GM23248 (cell line): ENCODE measurements around the gene USP17L17. TPM values are rescaled to one million over a fixed set of nuclear protein-coding genes. Genes with fewer than 3 reads are reported as not detected.
"Not testable (repeated sequence)": the region's sequence is repeated elsewhere in the genome, so short reads cannot be mapped to it uniquely, and the experiment has no call there.

Experiments
- DNase-seq: peaks from one replicate; pipeline ENCODE4 v3.0.0-alpha.2; 2015
- H2AFZ ChIP-seq: fragments of 200-600 bp; sonication (generic); 2 replicates; pipeline ENCODE4 v1.6.1; 2016; ENCODE audit warnings: antibody characterized with exemption
- H3F3A ChIP-seq: fragments of 200-600 bp; sonication (generic); 2 replicates; pipeline ENCODE4 v1.6.1; 2016; ENCODE audit warnings: mild to moderate bottlenecking, antibody characterized with exemption, mixed run types; ENCODE audit not compliant: insufficient read depth
- H3K27ac ChIP-seq: fragments of 200-600 bp; sonication (generic); 2 replicates; pipeline ENCODE4 v1.5.1; 2016; ENCODE audit warnings: mild to moderate bottlenecking
- H3K27me3 ChIP-seq: fragments of 200-600 bp; sonication (generic); replicated peaks from 2 replicates; pipeline ENCODE4 v1.6.1; 2016; ENCODE audit warnings: mild to moderate bottlenecking; ENCODE audit not compliant: insufficient read depth
- H3K36me3 ChIP-seq: fragments of 200-600 bp; sonication (generic); 2 replicates; pipeline ENCODE4 v1.6.1; 2016; ENCODE audit warnings: low read depth, mild to moderate bottlenecking
- H3K4me1 ChIP-seq: fragments of 200-600 bp; sonication (generic); 2 replicates; pipeline ENCODE4 v1.6.1; 2016; ENCODE audit warnings: mild to moderate bottlenecking; ENCODE audit not compliant: insufficient read depth
- H3K4me2 ChIP-seq: fragments of 200-600 bp; sonication (generic); one replicate; pipeline ENCODE4 v1.6.1; 2016; ENCODE audit warnings: mild to moderate bottlenecking; ENCODE audit not compliant: unreplicated experiment
- H3K4me3 ChIP-seq: fragments of 200-600 bp; sonication (generic); 2 replicates; pipeline ENCODE4 v1.5.1; 2016; ENCODE audit warnings: mild to moderate bottlenecking
- H3K79me2 ChIP-seq: fragments of 200-600 bp; sonication (generic); 2 replicates; pipeline ENCODE4 v1.6.1; 2016; ENCODE audit warnings: mild to moderate bottlenecking; ENCODE audit not compliant: insufficient read depth
- H3K9ac ChIP-seq: fragments of 200-600 bp; sonication (generic); 2 replicates; pipeline ENCODE4 v1.6.1; 2016; ENCODE audit warnings: mild to moderate bottlenecking
- H3K9me2 ChIP-seq: fragments of 200-600 bp; sonication (generic); 2 replicates; pipeline ENCODE4 v1.6.1; 2016; ENCODE audit warnings: mixed run types, mild to moderate bottlenecking, moderate library complexity; ENCODE audit not compliant: insufficient read depth
- H3K9me3 ChIP-seq: fragments of 200-600 bp; sonication (generic); one replicate; pipeline ENCODE4 v1.6.1; 2017; ENCODE audit warnings: low read depth
- H4K20me1 ChIP-seq: fragments of 200-600 bp; sonication (generic); 2 replicates; pipeline ENCODE4 v1.6.0; 2016; ENCODE audit not compliant: insufficient read depth
- WGBS, 2 experiments: methylation state at CpG; one replicate each; pipeline ENCODE4 v1.1.6; 2015 to 2017; ENCODE audit warnings: low lambda C conversion rate in 2 of 2, low coverage in 1 of 2; ENCODE audit errors: missing lambda C conversion rate in 2 of 2; 5-methylcytosine and 5-hydroxymethylcytosine counted together
- in situ Hi-C: fragments of 300-500 bp; cut with MboI; formaldehyde crosslinking; loops from 2 replicates; pipeline ENCODE4 v1.15.0; 2020
- polyA plus RNA-seq: library from polyadenylated mRNA; unstranded; fragments of >200 nt; fragmentation: Nextera tagmentation; extraction: Ambion mirVana; gene quantifications from 2 replicates; pipeline ENCODE4 v1.2.1, GENCODE V29; 2016
- total RNA-seq: library from RNA; depleted of rRNA; stranded (reverse); fragments of >200 nt; shearing (Covaris generic); gene quantifications from 2 replicates; pipeline ENCODE4 v1.2.3, GENCODE V29; 2014; rRNA removed

USP17L17 gene
- total RNA-seq: not detected in 2 replicates
- polyA plus RNA-seq: not detected in 2 replicates

DNA sequence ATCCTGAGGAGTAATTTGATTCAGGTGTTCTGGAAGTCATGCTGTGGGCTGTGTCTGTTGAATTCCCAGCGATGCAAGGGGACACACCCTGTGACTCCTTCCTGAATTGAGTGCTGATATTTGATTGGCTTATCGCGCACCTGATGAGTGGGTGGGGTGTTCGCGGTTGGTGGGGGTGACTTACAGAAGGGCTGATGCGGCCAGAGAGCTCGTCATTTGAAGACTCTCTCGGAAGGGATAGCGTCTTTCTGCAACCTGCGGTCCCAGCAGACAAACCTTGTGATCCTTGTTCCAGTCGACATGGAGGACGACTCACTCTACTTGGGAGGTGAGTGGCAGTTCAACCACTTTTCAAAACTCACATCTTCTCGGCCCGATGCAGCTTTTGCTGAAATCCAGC, at the start of gene USP17L17:
TSS of gene USP17L17 (plus strand) at position 301 of the 400 bp plus-strand sequence. CDS start at position 301, 0 bp downstream.
- H2AFZ ChIP-seq, in situ Hi-C loops, H3K9ac ChIP-seq, H3K27me3 ChIP-seq, H3F3A ChIP-seq, H3K4me2 ChIP-seq, DNase-seq, H3K9me3 ChIP-seq, H3K36me3 ChIP-seq, H3K9me2 ChIP-seq, H3K79me2 ChIP-seq, H3K4me1 ChIP-seq, H3K4me3 ChIP-seq, H3K27ac ChIP-seq, H4K20me1 ChIP-seq: not testable (repeated sequence)
- 61 to 67% methylated on average over 12 of the region's 14 CpGs for WGBS, 2 experiments

- not testable (repeated sequence) for H3K9me3 ChIP-seq, H3K27ac ChIP-seq, H3K4me3 ChIP-seq
Observed at GRCh38 chr4:9210357-9210756, 33.3 kb upstream of the USP17L17 start, which contains the start of gene USP17L10. USP17L10 (plus strand) TSS chr4:9210657; CDS start chr4:9210657, 0 bp downstream.

DNA sequence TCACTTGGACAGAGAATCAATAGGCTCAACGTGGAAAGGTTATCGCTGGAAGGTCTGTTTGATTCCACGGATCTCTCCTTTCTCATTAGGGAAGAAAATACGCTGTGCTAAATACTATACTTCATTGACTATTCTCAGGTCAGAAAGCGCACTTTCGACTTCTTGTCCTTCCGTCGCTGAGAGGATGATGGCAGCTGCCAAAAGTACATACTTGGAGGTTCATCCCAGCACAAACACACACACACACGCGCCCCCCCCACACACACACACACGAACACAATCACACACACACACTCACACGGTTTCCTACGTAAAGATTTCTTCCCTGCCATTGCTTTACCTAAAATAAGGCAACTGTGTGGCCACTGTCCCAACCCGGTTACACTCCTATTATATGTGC, 29.0 kb upstream of the USP17L17 start:
- H4K20me1 ChIP-seq, H3K9me2 ChIP-seq, H3K79me2 ChIP-seq, H3K27ac ChIP-seq, H2AFZ ChIP-seq, H3K4me3 ChIP-seq, H3K27me3 ChIP-seq, H3K9me3 ChIP-seq, H3K9ac ChIP-seq, DNase-seq, in situ Hi-C loops, H3K4me2 ChIP-seq, H3K36me3 ChIP-seq, H3K4me1 ChIP-seq, H3F3A ChIP-seq: not testable (repeated sequence)
- WGBS, 2 experiments: 49 to 59% methylated on average over 9 to 12 of the region's 14 CpGs

More at GRCh38 chr4:9210357-9210756, 33.3 kb upstream of the USP17L17 start, which contains the start of gene USP17L10:
- in situ Hi-C loops, DNase-seq, H3K4me1 ChIP-seq, H2AFZ ChIP-seq, H3K79me2 ChIP-seq, H3K9ac ChIP-seq, H3K9me2 ChIP-seq, H3K36me3 ChIP-seq, H3K4me2 ChIP-seq, H3K27me3 ChIP-seq, H4K20me1 ChIP-seq, H3F3A ChIP-seq: not testable (repeated sequence)
- WGBS, 2 experiments: no CpG with 5 or more reads among the region's 13 CpGs

- in situ Hi-C loops, H3K4me3 ChIP-seq: not testable (repeated sequence)
- no CpG with 5 or more reads among the region's 14 CpGs for WGBS, 2 experiments
Observed at GRCh38 chr4:9215105-9215504, 28.6 kb upstream of the USP17L17 start, which contains the start of gene USP17L11. USP17L11 (plus strand) TSS chr4:9215405; CDS start chr4:9215405, 0 bp downstream.

GRCh38 chr4:9219852-9220251, 23.8 kb upstream of the USP17L17 start, which contains the start of gene USP17L12:
USP17L12 (plus strand) TSS chr4:9220152; CDS start chr4:9220152, 0 bp downstream.
- H3K4me2 ChIP-seq, H2AFZ ChIP-seq, DNase-seq, H3K4me1 ChIP-seq, H3K79me2 ChIP-seq, H3K9me2 ChIP-seq, H3K27me3 ChIP-seq, H4K20me1 ChIP-seq, H3K9ac ChIP-seq, H3K9me3 ChIP-seq, H3F3A ChIP-seq, H3K4me3 ChIP-seq, H3K27ac ChIP-seq, H3K36me3 ChIP-seq, in situ Hi-C loops: not testable (repeated sequence)
- WGBS, 2 experiments: no CpG with 5 or more reads among the region's 13 CpGs

More at GRCh38 chr4:9215105-9215504, 28.6 kb upstream of the USP17L17 start, which contains the start of gene USP17L11:
- not testable (repeated sequence) for H3K4me2 ChIP-seq, H3K9ac ChIP-seq, H2AFZ ChIP-seq, H3K9me2 ChIP-seq, H4K20me1 ChIP-seq, H3K4me1 ChIP-seq, H3K36me3 ChIP-seq, H3K27me3 ChIP-seq, H3K27ac ChIP-seq, H3F3A ChIP-seq, H3K79me2 ChIP-seq, DNase-seq, H3K9me3 ChIP-seq

DNA sequence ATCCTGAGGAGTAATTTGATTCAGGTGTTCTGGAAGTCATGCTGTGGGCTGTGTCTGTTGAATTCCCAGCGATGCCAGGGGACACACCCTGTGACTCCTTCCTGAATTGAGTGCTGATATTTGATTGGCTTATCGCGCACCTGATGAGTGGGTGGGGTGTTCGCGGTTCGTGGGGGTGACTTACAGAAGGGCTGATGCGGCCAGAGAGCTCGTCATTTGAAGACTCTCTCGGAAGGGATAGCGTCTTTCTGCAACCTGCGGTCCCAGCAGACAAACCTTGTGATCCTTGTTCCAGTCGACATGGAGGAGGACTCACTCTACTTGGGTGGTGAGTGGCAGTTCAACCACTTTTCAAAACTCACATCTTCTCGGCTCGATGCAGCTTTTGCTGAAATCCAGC, 19.1 kb upstream of the USP17L17 start, which contains the start of gene USP17L13:
TSS of gene USP17L13 (plus strand) at position 301 of the 400 bp plus-strand sequence. CDS start at position 301, 0 bp downstream.
- H3K79me2 ChIP-seq, in situ Hi-C loops, H3F3A ChIP-seq, H4K20me1 ChIP-seq, H3K4me1 ChIP-seq, H3K27ac ChIP-seq, H3K9me3 ChIP-seq, H2AFZ ChIP-seq, H3K4me3 ChIP-seq, H3K9ac ChIP-seq, DNase-seq, H3K4me2 ChIP-seq, H3K36me3 ChIP-seq, H3K27me3 ChIP-seq, H3K9me2 ChIP-seq: not testable (repeated sequence)
- WGBS, 2 experiments: no CpG with 5 or more reads among the region's 14 CpGs

- H3K9ac ChIP-seq, H3K9me2 ChIP-seq, DNase-seq: not testable (repeated sequence)
Observed at GRCh38 chr4:9230249-9230648, 13.4 kb upstream of the USP17L17 start.

More at GRCh38 chr4:9230249-9230648, 13.4 kb upstream of the USP17L17 start:
- H3K36me3 ChIP-seq, H3K9me3 ChIP-seq, H2AFZ ChIP-seq, H4K20me1 ChIP-seq, H3K4me2 ChIP-seq, H3K4me1 ChIP-seq, H3K27ac ChIP-seq, H3K79me2 ChIP-seq, H3F3A ChIP-seq, H3K4me3 ChIP-seq, H3K27me3 ChIP-seq, in situ Hi-C loops: not testable (repeated sequence)
- 47 to 53% methylated on average over 5 of the region's 8 CpGs for WGBS, 2 experiments
